Calu3 (cell line): ENCODE results near the gene TMEM61. TPM values are rescaled to one million over a fixed set of nuclear protein-coding genes. Genes with fewer than 3 reads are reported as not detected.

Experiments used
- BruUV-seq: library from RNA; stranded (reverse); fragments of 400-500 nt; replicated peaks from 2 replicates; lab custom pipeline; 2021; lab: Mats Ljungman, UMichigan
- CTCF ChIA-PET: fragments of 300-600 bp; sonication (Branson Sonifier 250); formaldehyde crosslinking; loops from one replicate; lab custom pipeline; 2022; ENCODE audit warnings: antibody characterized with exemption; lab: Charles Lee
- DNase-seq: peaks from one replicate; pipeline ENCODE4 v3.0.0; 2022
- H3K27ac Mint-ChIP-seq: one replicate; pipeline ENCODE4 v1.8.0; 2022; ENCODE audit warnings: mixed read lengths; ENCODE audit not compliant: unreplicated experiment
- H3K27me3 Mint-ChIP-seq: one replicate; pipeline ENCODE4 v1.8.0; 2022; ENCODE audit warnings: mixed read lengths; ENCODE audit not compliant: unreplicated experiment
- H3K36me3 Mint-ChIP-seq: one replicate; pipeline ENCODE4 v1.8.0; 2022; ENCODE audit warnings: mild to moderate bottlenecking, moderate library complexity, mixed read lengths; ENCODE audit not compliant: insufficient read depth, unreplicated experiment
- H3K4me1 Mint-ChIP-seq: one replicate; pipeline ENCODE4 v1.8.0; 2022; ENCODE audit warnings: mild to moderate bottlenecking, low read depth, mixed read lengths; ENCODE audit not compliant: unreplicated experiment
- H3K4me3 Mint-ChIP-seq: one replicate; pipeline ENCODE4 v1.8.0; 2022; ENCODE audit warnings: mild to moderate bottlenecking, low read depth, moderate library complexity, mixed read lengths; ENCODE audit not compliant: unreplicated experiment
- H3K9me3 Mint-ChIP-seq: one replicate; pipeline ENCODE4 v1.8.0; 2022; ENCODE audit warnings: low read depth, mixed read lengths; ENCODE audit not compliant: unreplicated experiment
- intact Hi-C: fragments of 100-400 bp; cut with micrococcal nuclease; formaldehyde crosslinking; loops from one replicate; pipeline ENCODE4 v1.10.0; 2022; ENCODE audit not compliant: unreplicated experiment
- total RNA-seq: library from RNA; stranded (reverse); gene quantifications from 2 replicates; pipeline ENCODE4 v1.2.3, GENCODE V29; 2022
- TF ChIP-seq, protein P1 (sequence below): fragments of 200-600 bp; IDR thresholded peaks from one replicate; pipeline ENCODE4 v1.8.0; 2022; ENCODE audit warnings: antibody characterized with exemption; ENCODE audit not compliant: unreplicated experiment

Gene TMEM61
- total RNA-seq, 1 experiment from 2014 or later: 0.45 TPM

DNA sequence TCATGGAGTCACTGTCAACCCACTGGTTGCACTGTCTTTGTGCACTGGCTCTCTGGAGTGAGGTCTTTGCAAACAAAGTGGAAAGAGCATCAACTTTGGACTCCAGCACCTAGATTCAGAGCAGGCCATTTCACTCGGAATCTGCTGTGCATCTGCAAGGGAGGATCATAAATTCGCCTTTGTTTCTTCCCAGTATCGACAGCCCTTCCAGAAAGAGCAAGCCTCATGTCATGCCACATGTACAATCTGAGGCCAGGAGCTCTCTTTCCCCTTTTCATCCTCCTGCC lies 58.1 kb downstream of the TMEM61 start:
- DNase-seq: no peak
- peak overlapping the region; percentile 99 for H3K4me3 Mint-ChIP-seq
- intact Hi-C loops: no loop called here
- H3K27me3 Mint-ChIP-seq: peaks cover 5% of the 10 kb centered on the region
- H3K4me1 Mint-ChIP-seq: peaks cover 52% of the 10 kb centered on the region
- H3K9me3 Mint-ChIP-seq: no peaks in the 10 kb centered on the region
- TF ChIP-seq, protein P1, sequence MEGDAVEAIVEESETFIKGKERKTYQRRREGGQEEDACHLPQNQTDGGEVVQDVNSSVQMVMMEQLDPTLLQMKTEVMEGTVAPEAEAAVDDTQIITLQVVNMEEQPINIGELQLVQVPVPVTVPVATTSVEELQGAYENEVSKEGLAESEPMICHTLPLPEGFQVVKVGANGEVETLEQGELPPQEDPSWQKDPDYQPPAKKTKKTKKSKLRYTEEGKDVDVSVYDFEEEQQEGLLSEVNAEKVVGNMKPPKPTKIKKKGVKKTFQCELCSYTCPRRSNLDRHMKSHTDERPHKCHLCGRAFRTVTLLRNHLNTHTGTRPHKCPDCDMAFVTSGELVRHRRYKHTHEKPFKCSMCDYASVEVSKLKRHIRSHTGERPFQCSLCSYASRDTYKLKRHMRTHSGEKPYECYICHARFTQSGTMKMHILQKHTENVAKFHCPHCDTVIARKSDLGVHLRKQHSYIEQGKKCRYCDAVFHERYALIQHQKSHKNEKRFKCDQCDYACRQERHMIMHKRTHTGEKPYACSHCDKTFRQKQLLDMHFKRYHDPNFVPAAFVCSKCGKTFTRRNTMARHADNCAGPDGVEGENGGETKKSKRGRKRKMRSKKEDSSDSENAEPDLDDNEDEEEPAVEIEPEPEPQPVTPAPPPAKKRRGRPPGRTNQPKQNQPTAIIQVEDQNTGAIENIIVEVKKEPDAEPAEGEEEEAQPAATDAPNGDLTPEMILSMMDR: no peak
- peak overlapping the region; percentile 68 for H3K27ac Mint-ChIP-seq
- peaks cover 36% of the 10 kb centered on the region for H3K36me3 Mint-ChIP-seq
- no TSS peak for BruUV-seq
- CTCF ChIA-PET: interaction anchor here (1.0 to 1.3 kb wide), 2 partner anchors 17 to 93 kb away, joined by 3 to 6 read pairs; no protein-coding TSS in a partner anchor

DNA sequence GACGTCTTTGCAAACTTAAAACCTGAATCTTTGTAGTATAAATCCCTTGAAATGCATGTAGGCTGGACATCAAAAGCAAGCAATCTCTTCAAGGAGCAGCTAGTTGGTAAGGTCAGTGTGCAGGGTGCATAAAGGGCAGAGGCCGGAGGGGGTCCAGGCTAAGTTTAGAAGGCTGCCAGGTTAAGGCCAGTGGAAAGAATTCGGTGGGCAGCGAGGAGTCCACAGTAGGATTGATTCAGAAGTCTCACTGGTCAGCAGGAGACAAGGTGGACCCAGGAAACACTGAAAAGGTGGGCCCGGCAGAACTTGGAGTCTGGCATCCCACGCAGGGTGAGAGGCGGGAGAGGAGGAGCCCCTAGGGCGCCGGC lies 58.5 kb downstream of the TMEM61 start:
- CTCF ChIA-PET: interaction anchor here (1.3 to 1.4 kb wide), 2 partner anchors 17 to 94 kb away, joined by 4 to 6 read pairs; no protein-coding TSS in a partner anchor
- Mint-ChIP-seq H3K4me1 (peaks cover 52% of the 10 kb centered on the region), H3K9me3 (no peaks in the 10 kb centered on the region), H3K36me3 (peaks cover 36% of the 10 kb centered on the region), H3K27ac (peak overlapping the region; percentile 68), H3K27me3 (peaks cover under 1% of the 10 kb centered on the region), H3K4me3 (peak overlapping the region; percentile 99)
- intact Hi-C loops: no loop called here
- DNase-seq: no peak
- TF ChIP-seq, protein P1: no peak
- no TSS peak for BruUV-seq

DNA sequence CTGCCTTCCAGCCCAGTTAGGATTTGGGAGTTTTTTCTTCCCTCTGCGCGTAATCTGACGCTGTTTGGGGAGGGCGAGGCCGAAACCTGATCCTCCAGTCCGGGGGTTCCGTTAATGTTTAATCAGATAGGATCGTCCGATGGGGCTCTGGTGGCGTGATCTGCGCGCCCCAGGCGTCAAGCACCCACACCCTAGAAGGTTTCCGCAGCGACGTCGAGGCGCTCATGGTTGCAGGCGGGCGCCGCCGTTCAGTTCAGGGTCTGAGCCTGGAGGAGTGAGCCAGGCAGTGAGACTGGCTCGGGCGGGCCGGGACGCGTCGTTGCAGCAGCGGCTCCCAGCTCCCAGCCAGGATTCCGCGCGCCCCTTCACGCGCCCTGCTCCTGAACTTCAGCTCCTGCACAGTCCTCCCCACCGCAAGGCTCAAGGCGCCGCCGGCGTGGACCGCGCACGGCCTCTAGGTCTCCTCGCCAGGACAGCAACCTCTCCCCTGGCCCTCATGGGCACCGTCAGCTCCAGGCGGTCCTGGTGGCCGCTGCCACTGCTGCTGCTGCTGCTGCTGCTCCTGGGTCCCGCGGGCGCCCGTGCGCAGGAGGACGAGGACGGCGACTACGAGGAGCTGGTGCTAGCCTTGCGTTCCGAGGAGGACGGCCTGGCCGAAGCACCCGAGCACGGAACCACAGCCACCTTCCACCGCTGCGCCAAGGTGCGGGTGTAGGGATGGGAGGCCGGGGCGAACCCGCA lies 59.1 kb downstream of the TMEM61 start, which contains the start of gene PCSK9:
TSS of gene PCSK9 (plus strand) at position 207 of the 741 bp plus-strand sequence. CDS start at position 497, 290 bp downstream.
- H3K4me3 Mint-ChIP-seq: peak within 1 kb of the TSS; percentile 99
- H3K4me1 Mint-ChIP-seq: peaks cover 52% of the 10 kb centered on the region
- peak; percentile 77 for DNase-seq
- peaks cover 36% of the 10 kb centered on the region for H3K36me3 Mint-ChIP-seq
- TF ChIP-seq, protein P1: no peak
- no peaks in the 10 kb centered on the region for H3K27me3 Mint-ChIP-seq
- peak within 1 kb of the TSS; percentile 68 for H3K27ac Mint-ChIP-seq
- CTCF ChIA-PET: interaction anchor here (1.3 to 1.4 kb wide), 3 partner anchors 18 to 94 kb away, joined by 3 to 6 read pairs (median 4); no protein-coding TSS in a partner anchor
- no TSS peak for BruUV-seq
- intact Hi-C loops: loop anchor here (10.0 kb wide), 1 partner anchor 65 kb away; no protein-coding TSS in a partner anchor
- H3K9me3 Mint-ChIP-seq: no peaks in the 10 kb centered on the region

DNA sequence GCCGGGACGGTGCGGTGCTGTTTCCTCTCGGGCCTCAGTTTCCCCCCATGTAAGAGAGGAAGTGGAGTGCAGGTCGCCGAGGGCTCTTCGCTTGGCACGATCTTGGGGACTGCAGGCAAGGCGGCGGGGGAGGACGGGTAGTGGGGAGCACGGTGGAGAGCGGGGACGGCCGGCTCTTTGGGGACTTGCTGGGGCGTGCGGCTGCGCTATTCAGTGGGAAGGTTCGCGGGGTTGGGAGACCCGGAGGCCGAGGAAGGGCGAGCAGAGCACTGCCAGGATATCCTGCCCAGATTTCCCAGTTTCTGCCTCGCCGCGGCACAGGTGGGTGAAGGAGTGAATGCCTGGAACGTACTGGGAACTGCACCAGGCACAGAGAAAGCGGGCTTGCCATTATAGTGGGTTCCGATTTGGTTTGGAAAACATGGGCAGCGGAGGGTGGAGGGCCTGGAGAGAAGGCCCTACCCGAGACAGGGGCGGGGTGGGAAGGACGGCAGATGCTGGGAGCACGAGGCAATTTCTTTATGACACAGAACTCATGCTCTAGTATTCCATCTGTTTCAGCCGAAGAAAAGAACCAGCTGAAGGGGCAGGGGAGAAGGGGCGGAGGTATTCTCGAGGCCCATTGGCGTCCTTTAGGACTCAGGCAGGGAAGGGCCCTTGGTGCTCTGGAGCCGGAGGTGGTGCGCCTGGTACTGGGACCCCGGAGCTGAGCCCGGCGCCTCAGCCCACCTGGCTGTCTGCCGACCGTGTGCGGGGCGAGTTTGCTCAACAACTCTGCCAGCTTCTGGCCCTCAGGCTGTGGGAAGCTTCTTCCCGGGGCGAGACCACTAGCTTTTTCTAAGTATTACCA lies 59.9 kb downstream of the TMEM61 start:
- CTCF ChIA-PET: interaction anchor here (0.6 to 1.4 kb wide), 4 partner anchors 18 to 95 kb away, joined by 3 to 6 read pairs (median 4); no protein-coding TSS in a partner anchor
- Mint-ChIP-seq H3K27ac (peak overlapping the region; percentile 68), H3K4me1 (peaks cover 51% of the 10 kb centered on the region), H3K4me3 (peak overlapping the region; percentile 99), H3K36me3 (peaks cover 39% of the 10 kb centered on the region), H3K27me3 (no peaks in the 10 kb centered on the region), H3K9me3 (no peaks in the 10 kb centered on the region)
- intact Hi-C loops: loop anchor here (10.0 kb wide), 1 partner anchor 64 kb away; no protein-coding TSS in a partner anchor
- BruUV-seq: no TSS peak
- peak; percentile 39 for DNase-seq
- TF ChIP-seq, protein P1: no peak
